Neuronal stem cell (in vitro differentiated cells): ENCODE results near the gene SMYD3.

Experiments
- DNase-seq: peaks from one replicate; pipeline ENCODE4 v3.0.0-alpha.2; 2013; ENCODE audit warnings: low spot score
- H2AFZ ChIP-seq: one replicate; pipeline ENCODE4 v1.6.1; 2013; ENCODE audit warnings: mild to moderate bottlenecking, low read length, inconsistent platforms
- H2AK5ac ChIP-seq: 2 replicates; pipeline ENCODE4 v1.6.1; 2013; ENCODE audit warnings: low read depth, mild to moderate bottlenecking, inconsistent platforms, low read length, moderate library complexity, mixed read lengths
- H2BK120ac ChIP-seq: 2 replicates; pipeline ENCODE4 v1.6.1; 2013; ENCODE audit warnings: low read depth, mild to moderate bottlenecking, inconsistent platforms, low read length, moderate library complexity, mixed read lengths
- H2BK12ac ChIP-seq: one replicate; pipeline ENCODE4 v1.6.1; 2013; ENCODE audit warnings: low read length, inconsistent platforms
- H2BK15ac ChIP-seq: 2 replicates; pipeline ENCODE4 v1.6.1; 2013; ENCODE audit warnings: mild to moderate bottlenecking, low read length, inconsistent platforms, mixed read lengths
- H2BK5ac ChIP-seq: one replicate; pipeline ENCODE4 v1.6.1; 2013; ENCODE audit warnings: inconsistent platforms, mild to moderate bottlenecking, low read length, moderate library complexity
- H3K14ac ChIP-seq: one replicate; pipeline ENCODE4 v1.6.1; 2013; ENCODE audit warnings: low read length, inconsistent platforms
- H3K18ac ChIP-seq: 2 replicates; pipeline ENCODE4 v1.6.1; 2013; ENCODE audit warnings: low read length, inconsistent platforms
- H3K23ac ChIP-seq: 2 replicates; pipeline ENCODE4 v1.6.1; 2013; ENCODE audit warnings: low read depth, mild to moderate bottlenecking, mixed read lengths, low read length, inconsistent platforms; ENCODE audit not compliant: poor library complexity
- H3K27ac ChIP-seq: replicated peaks from 3 replicates; pipeline ENCODE4 v1.5.1; 2013; ENCODE audit warnings: low read length, inconsistent platforms
- H3K27me3 ChIP-seq, 3 experiments: 2 replicates each; pipeline ENCODE4 v1.6.1; 2013; ENCODE audit warnings: low read length in 3 of 3, mild to moderate bottlenecking in 2 of 3, inconsistent platforms in 1 of 3, low read depth in 1 of 3, mixed read lengths in 1 of 3, moderate library complexity in 1 of 3; ENCODE audit not compliant: control insufficient read depth in 3 of 3, insufficient read depth in 3 of 3
- H3K36me3 ChIP-seq, 2 donors: replicated peaks in 1 of 2; 2 replicates each; pipeline ENCODE4 v1.6.1; 2013; ENCODE audit warnings: low read length in 2 of 2; ENCODE audit not compliant: control insufficient read depth in 2 of 2, insufficient read depth in 2 of 2
- H3K4ac ChIP-seq: 2 replicates; pipeline ENCODE4 v1.6.1; 2013; ENCODE audit warnings: inconsistent platforms, mild to moderate bottlenecking, low read length, moderate library complexity
- H3K4me1 ChIP-seq, 2 donors: 1 replicate in 1 of 2; 2 replicates in 1 of 2; pipeline ENCODE4 v1.6.1; 2013; ENCODE audit warnings: low read length in 2 of 2, low read depth in 1 of 2; ENCODE audit not compliant: control insufficient read depth in 2 of 2, insufficient read depth in 1 of 2
- H3K4me2 ChIP-seq: one replicate; pipeline ENCODE4 v1.6.1; 2013; ENCODE audit warnings: mild to moderate bottlenecking, low read length, inconsistent platforms; ENCODE audit not compliant: insufficient read depth, poor library complexity, severe bottlenecking
- H3K4me3 ChIP-seq, 2 donors: 2 replicates each; pipeline ENCODE4 v1.5.1; 2013; ENCODE audit warnings: low read length in 2 of 2, mild to moderate bottlenecking in 2 of 2, inconsistent platforms in 1 of 2, moderate library complexity in 1 of 2
- H3K79me1 ChIP-seq: one replicate; pipeline ENCODE4 v1.6.1; 2013; ENCODE audit warnings: low read depth, mild to moderate bottlenecking, inconsistent platforms, low read length, moderate library complexity
- H3K9ac ChIP-seq: one replicate; pipeline ENCODE4 v1.6.1; 2013; ENCODE audit warnings: mild to moderate bottlenecking, low read depth, low read length, inconsistent platforms; ENCODE audit not compliant: poor library complexity
- H3K9me3 ChIP-seq, 2 donors: replicated peaks in 1 of 2; 2 replicates each; pipeline versions ENCODE3 to v1.6.1; 2013; ENCODE audit warnings: low read length in 2 of 2, mild to moderate bottlenecking in 2 of 2, inconsistent platforms in 1 of 2, low read depth in 1 of 2, mixed read lengths in 1 of 2, moderate library complexity in 1 of 2; ENCODE audit not compliant: control insufficient read depth in 2 of 2, insufficient read depth in 1 of 2
- H4K8ac ChIP-seq: one replicate; pipeline ENCODE4 v1.6.1; 2013; ENCODE audit warnings: low read depth, mild to moderate bottlenecking, inconsistent platforms, low read length, moderate library complexity
- H4K91ac ChIP-seq: one replicate; pipeline ENCODE4 v1.6.1; 2013; ENCODE audit warnings: low read length, low read depth, mild to moderate bottlenecking, inconsistent platforms; ENCODE audit not compliant: poor library complexity
- WGBS, 2 donors: extraction: QIAGEN DNeasy Blood & Tissue Kit; methylation state at CpG; one replicate each; pipeline ENCODE4 v1.1.7; 2013; ENCODE audit warnings: missing lambda C conversion rate in 2 of 2, mixed read lengths in 1 of 2; ENCODE audit not compliant: insufficient read length in 2 of 2, insufficient replicate concordance in 1 of 2; ENCODE audit errors: extremely low coverage in 2 of 2; 5-methylcytosine and 5-hydroxymethylcytosine counted together

The SMYD3 gene

GRCh38 chr1:246508897-246509688 is 2.0 kb upstream of the SMYD3 start:
- Histone ChIP-seq H3K23ac (peak overlapping the region; percentile 60), H4K8ac (no peak overlapping the region), H2BK12ac (peak overlapping the region; percentile 33), H2BK120ac (no peak overlapping the region), H3K14ac (peak overlapping the region; percentile 31), H2AFZ (no peak overlapping the region), H3K79me1 (no peaks in the 10 kb centered on the region), H3K4me3 (no peak overlapping the region), H3K4me2 (no peak overlapping the region), H3K18ac (peak overlapping the region; percentile 19), H4K91ac (no peak overlapping the region), H2AK5ac (peak overlapping the region; percentile 46), H3K36me3 (no peaks in the 10 kb centered on the region), H2BK5ac (no peak overlapping the region), H3K4ac (no peak overlapping the region), H3K4me1 (peaks cover 0 to 4% of the 10 kb centered on the region in 2 donors), H3K27ac (no peak overlapping the region), H3K27me3 (no peaks in the 10 kb centered on the region), H3K9me3 (peaks cover 4 to 5% of the 10 kb centered on the region in 2 donors), H3K9ac (peak overlapping the region; percentile 34), H2BK15ac (peak overlapping the region; percentile 58)
- DNase-seq: no peak
- no CpG with 5 or more reads among the region's 26 CpGs for WGBS, 2 donors

- Histone ChIP-seq H3K23ac (peak overlapping the region; percentile 98), H3K27me3 (no peaks in the 10 kb centered on the region), H3K4me1 (peaks cover 0 to 4% of the 10 kb centered on the region in 2 donors), H3K79me1 (no peaks in the 10 kb centered on the region), H4K91ac (no peak overlapping the region), H3K4me3 (peak overlapping the region; percentile 99 to 100), H3K27ac (no peak overlapping the region), H3K9me3 (no peaks in the 10 kb centered on the region), H2AK5ac (peak overlapping the region; percentile 51), H4K8ac (no peak overlapping the region), H3K4ac (no peak overlapping the region), H2AFZ (peak overlapping the region; percentile 100), H3K18ac (peak overlapping the region; percentile 98), H3K4me2 (peak overlapping the region; percentile 99), H2BK12ac (no peak overlapping the region), H2BK5ac (peak overlapping the region; percentile 43), H2BK120ac (no peak overlapping the region), H3K36me3 (no peaks in the 10 kb centered on the region), H3K9ac (peak overlapping the region; percentile 97), H2BK15ac (no peak overlapping the region), H3K14ac (no peak overlapping the region)
- no CpG with 5 or more reads among the region's 9 CpGs for WGBS, 2 donors
- no peak for DNase-seq
These were observed 759 bp downstream of the SMYD3 start for GRCh38 chr1:246506367-246506673.

DNA sequence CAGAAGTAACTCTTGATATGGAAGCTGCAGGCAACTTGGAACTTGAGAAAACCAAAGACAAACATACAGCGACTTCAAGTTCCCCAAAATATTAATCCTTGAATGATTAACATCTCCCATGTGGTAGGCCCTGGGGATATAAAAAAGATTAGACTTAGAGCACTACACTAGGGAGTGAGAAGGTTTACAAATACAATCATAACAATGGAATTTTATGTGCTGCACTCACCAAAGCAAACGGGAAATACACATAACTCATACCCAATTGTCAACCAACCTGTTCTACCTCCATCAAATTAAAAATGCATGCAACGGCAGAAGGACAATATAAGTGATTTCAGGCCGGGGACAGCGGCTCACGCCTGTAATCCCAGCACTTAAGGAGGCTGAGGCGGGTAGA is 3.7 kb downstream of the SMYD3 start:
- WGBS, 2 donors: no CpG with 5 or more reads among the region's 7 CpGs
- Histone ChIP-seq H3K36me3 (no peaks in the 10 kb centered on the region), H3K4ac (no peak overlapping the region), H3K4me3 (no peak overlapping the region), H2AFZ (no peak overlapping the region), H3K27ac (no peak overlapping the region), H4K91ac (no peak overlapping the region), H3K9me3 (no peaks in the 10 kb centered on the region), H3K9ac (no peak overlapping the region), H3K27me3 (no peaks in the 10 kb centered on the region), H2BK5ac (no peak overlapping the region), H3K4me1 (peaks cover 0 to 4% of the 10 kb centered on the region in 2 donors), H2AK5ac (no peak overlapping the region), H3K14ac (no peak overlapping the region), H2BK12ac (no peak overlapping the region), H3K23ac (no peak overlapping the region), H2BK120ac (no peak overlapping the region), H3K79me1 (no peaks in the 10 kb centered on the region), H3K18ac (no peak overlapping the region), H2BK15ac (no peak overlapping the region), H4K8ac (no peak overlapping the region), H3K4me2 (no peak overlapping the region)
- no peak for DNase-seq

GRCh38 chr1:246497331-246497915 is 9.7 kb downstream of the SMYD3 start:
- H2AK5ac ChIP-seq: no peak overlapping the region
- no peaks in the 10 kb centered on the region for H3K36me3 ChIP-seq
- no peak overlapping the region for H2BK15ac ChIP-seq
- no peak overlapping the region for H2BK12ac ChIP-seq
- no peak overlapping the region for H3K4me3 ChIP-seq
- H4K91ac ChIP-seq: no peak overlapping the region
- H3K4ac ChIP-seq: no peak overlapping the region
- H3K18ac ChIP-seq: no peak overlapping the region
- DNase-seq: peak; percentile 58
- H3K9ac ChIP-seq: no peak overlapping the region
- H4K8ac ChIP-seq: no peak overlapping the region
- H2BK120ac ChIP-seq: no peak overlapping the region
- no peak overlapping the region for H3K23ac ChIP-seq
- no peak overlapping the region for H3K4me2 ChIP-seq
- H3K14ac ChIP-seq: no peak overlapping the region
- no peak overlapping the region for H2AFZ ChIP-seq
- no peaks in the 10 kb centered on the region for H3K9me3 ChIP-seq
- H3K4me1 ChIP-seq: peaks cover 0 to 1% of the 10 kb centered on the region in 2 donors
- no peak overlapping the region for H3K27ac ChIP-seq
- H2BK5ac ChIP-seq: no peak overlapping the region
- no CpG with 5 or more reads among the region's 2 CpGs for WGBS, 2 donors
- H3K27me3 ChIP-seq: no peaks in the 10 kb centered on the region
- no peaks in the 10 kb centered on the region for H3K79me1 ChIP-seq
